GM19467 (cell line): ENCODE data around the gene PAPOLB.

ENCODE experiments used
- ATAC-seq: cut with Tn5 transposase; IDR thresholded peaks from one replicate; pipeline ENCODE4 v1.9.1; 2021; ENCODE audit warnings: mild to moderate bottlenecking, moderate library complexity; ENCODE audit not compliant: unreplicated experiment

PAPOLB gene

DNA sequence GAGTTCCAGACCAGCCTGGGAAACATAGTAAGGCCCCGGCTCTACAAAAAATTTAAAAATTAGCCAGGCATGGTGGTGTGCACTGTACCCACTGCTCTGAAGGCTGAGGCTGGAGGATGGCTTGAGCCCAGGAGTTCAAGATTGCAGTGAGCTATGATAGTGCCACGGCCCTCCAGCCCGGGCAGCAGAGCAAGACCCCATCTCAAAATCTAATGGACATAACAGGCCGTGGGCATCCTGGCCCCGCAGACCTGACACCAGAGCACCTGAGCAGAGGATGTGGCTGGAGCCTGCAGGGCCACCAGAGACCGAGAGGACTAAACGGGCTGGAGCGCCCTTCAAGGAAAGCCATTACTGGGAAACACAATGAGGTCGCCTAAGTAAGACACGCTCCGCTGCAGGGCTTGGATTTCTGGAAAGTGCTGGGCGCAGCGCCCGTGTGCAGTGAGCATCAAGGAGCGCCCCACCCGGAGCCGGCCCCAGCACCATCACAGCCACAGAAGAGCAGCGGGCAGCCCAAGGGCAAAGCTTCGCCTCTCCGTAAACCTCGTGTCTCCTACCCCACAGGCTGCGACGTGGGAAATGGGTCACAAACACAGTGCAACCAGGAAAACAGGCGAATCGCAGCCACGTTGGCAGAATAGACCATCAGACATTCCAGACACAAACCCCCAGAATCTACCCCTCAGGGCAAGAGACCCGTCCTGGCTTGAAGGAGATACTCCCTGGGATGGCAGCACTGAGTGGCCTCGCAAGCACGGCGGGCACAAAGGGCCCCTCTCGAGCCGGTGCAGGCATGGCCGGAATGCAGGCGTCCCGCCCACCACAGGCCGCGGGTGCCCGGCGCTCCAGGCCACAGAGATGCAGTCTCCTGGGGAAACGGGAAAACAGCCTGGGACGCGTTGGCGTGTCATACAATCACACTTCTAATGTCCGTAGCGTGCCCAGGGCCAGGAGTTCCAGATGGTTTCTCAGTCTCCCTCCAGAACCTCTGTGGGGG is 16.8 kb upstream of the PAPOLB start:
- ATAC-seq, result no peak

DNA sequence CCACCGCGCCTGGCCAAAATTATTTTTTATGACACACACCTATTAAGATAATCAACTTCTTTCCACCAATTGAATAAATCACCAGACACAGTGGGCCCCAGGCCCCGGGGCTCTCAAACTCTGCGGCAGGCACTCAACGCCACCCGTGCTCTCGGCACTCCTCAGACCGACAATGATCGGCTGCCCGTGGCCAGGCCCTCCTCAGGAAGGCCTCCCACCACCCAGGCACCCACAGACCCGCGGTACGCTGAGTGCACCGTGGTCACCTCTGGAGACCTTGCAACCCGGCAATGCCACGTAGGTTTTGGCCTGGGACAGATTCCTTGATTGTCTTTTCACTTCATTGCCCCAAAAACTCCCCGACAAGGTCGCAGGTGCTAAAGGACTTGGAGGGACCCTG is 14.8 kb upstream of the PAPOLB start:
- no peak for ATAC-seq

DNA sequence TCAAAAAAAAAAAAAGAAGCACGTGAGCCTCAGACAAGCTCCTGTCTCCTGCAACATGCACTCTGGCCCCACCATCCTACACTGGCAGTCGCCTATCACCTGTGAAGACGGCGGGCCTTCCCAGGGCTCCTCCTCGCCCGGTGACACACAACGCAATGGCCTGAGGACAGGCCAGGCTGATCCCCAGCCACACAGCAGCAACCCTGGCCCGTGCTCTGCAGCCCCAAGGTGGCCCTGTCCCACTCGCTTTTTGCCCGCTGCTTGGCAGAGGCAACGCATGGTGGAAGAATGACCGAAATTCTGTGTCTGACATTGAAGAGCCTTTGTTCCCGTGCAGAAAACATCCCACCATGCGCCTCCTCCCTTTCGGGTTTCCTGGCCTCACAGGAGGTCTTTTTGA is 13.6 kb upstream of the PAPOLB start:
- ATAC-seq, result no peak

DNA sequence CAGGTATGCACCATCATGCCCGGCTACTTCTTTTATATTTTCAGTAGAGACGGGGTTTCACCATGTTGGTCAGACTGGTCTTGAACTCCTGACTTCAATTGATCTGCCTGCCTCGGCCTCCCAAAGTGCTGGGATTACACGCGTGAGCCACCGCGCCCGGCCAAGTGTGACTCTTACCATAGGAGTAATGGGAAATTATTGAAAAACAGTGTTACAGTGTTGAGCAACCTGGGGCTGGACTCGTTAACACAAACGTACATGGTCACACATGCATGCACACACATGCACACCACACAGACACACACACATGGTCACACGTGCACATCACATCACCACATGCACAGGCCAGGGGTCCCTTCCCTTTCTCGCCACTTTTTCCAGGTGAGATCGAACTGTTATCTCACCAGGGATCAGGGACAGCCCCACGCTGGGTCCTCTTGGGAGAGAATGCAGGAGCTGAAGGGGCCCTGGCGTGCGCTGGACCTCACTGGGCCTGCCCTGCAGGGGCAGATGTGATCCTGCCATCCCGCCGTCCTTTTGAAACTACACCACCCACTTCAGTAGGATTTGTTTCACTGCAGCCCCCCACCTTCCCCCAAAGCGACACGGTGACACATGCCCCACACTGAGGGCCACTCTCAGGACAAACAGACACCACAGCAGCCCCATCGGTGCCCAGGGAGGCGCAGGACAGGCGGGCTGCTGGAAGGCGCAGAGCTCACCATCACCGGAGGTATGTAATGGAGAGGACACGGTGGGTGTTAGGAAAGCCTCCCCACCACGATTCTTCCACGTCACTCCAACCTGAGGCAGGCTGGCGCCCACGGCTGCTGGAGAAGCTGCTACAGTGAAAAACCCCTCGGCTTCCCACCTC is 11.5 kb upstream of the PAPOLB start:
- no peak for ATAC-seq

DNA sequence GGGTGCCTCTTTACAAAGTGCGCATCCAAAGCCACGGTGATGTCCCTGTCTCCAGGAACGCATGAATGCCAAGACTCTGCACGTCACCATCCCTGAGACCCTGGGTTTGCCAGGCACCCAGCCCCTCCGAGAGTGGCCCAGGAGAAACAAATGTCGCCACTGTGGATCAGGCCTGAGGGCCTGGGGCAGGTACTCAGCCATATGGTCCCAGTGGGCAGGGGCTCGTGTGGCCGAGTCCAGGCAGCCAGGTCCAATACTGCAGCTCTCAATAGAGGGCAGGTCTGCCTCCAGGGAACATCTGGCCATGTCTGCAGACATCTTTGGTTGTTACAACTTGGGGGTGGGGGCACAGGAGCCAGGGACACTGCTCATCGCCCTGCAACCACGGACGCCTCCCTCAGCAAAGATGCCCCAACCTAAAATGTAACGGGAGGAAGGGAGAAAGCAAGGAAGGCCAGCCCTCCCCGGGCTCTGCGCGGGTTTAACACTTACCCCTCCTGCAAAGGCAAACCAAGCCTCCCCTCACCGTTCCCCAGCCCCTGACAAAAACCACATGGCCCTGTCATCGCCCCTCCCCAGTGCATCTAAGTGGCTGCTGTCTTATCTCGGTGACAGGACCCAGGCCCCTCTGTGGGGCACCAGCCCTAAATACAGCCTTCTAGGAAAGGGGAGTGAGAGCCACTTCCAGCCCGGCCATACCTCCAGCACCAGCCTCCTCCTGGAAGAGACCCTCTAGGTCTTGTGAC is 10.3 kb upstream of the PAPOLB start:
- ATAC-seq, result no peak

DNA sequence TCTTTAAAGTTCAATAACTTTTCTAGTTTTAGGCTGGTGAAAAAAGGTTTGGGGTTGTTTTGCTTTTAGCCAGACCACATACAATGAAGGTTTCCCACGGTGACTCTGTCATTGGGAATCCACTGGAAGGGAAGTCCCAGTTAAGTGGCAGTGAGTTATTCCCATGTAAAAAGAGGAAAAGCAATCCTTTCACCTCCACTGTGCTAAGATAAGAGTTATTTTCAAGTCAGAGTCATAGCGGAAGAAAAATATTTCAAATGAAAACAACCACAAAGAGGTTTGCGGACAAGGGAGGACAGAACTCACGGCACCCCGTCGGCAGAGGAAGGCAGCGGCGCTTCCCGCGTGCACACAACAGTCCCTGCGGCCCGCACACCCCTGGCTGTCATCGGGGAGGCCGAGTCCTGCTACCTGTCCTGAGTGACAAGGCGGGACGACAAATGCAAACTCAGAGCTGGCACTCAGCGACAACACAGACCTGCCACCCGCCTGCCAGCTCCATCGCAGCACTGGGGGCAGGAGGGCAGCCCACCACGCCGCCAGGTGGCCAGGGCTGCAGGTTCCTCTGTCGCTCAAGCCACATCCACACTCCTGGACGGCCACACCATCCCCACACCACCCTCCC is 9.3 kb upstream of the PAPOLB start:
- no peak for ATAC-seq

DNA sequence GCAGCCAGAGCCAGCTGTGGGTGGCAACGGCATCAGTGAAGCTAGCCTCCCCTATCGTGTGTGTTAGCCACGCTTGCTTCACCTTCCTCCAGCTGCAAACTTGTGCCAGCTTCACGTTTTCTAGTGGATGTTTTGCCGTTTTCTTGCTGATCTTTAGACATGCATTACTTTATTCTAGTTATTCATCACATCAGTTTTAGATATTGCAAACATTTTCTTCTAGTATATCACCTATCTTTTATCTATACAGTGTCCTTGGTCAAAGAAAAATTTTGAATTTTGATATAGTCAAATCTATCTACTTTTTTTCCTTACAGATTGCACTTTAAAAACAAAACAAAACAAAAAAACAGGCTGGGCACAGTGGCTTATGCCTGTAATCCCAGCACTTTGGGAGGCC is 6.7 kb upstream of the PAPOLB start:
- ATAC-seq, result no peak

DNA sequence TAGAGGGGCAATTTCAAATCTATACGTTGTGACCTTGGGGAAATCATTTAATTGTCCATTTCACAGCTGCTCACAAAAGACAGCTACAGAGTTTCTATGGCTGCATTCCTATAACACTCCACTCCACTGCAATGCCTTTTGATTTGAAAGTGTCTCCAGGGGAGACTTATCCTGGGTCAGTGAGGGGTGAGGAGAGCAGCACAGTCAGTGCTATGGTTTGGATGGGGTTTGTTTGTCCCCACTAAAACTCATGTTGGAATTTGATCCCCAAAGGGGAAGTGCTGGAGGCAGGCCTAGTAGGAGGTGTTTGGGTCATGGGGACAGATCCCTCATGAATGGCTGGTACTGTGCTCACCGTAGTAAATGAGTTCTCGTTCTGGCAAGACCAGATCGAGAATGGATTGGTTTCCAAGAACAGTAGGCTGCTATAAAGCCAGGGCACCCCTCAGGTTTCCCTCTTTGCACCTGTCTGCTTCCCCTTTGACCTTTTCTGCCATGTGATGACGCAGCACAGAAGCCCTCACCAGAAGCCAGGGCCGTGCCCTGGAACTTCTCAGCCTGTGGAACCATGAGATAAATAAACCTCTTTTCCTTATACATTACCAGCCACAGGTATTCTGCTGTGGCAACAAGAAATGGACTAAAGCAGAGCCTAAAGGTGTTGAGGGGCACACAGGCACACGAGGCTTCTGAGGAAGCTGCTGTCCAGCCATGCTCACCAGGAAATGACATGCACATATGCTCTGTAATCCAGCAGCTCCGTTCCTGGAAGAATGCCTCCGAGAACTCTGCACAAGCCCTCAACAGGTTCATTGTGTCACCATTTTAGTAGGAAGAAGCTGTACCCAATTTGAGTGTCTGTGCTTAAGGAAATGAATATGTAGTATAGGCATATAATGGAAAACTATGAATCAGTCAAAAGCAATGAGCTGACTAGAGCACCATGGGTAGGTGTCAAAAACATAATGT is 5.0 kb upstream of the PAPOLB start:
- ATAC-seq, result no peak

DNA sequence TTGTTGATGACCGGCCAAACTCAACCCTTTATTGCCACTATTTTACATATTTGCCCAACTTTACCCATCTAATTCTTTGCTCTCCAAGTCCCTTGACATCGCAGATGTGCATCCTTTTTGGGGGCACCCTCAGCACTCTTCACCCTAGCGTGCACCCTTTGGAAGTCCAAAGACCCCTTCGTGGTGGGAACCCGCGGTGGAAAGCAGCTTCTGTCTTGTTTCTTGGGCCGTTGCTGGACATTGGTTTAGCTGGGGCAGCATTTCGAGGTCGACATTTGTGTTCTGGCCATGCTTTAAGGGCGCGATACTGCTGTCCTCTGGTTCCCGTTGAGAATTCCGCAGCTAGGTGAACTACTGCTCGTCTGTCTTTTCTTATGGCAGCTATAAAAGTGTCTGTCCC is 326 bp upstream of the PAPOLB start:
- ATAC-seq, result no peak

DNA sequence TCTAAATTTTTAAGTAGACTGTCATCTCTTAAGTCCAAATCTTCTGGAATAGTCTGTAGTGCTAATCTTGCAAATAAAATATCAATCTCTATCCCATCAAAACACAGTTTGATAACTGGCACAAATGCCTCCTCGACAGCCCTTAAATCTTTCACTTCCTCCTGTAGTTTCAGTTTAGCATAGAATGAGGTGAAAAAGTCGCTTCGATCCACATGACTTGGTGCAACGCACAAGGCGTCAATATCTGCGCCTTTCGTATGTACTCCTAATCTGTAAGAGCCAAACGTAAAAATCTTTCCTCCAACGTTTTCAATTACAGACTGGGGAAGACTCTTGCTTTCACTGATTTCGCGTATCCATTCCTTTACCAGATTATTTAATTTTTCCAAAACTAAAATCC is 603 bp downstream of the PAPOLB start:
- ATAC-seq, result no peak

DNA sequence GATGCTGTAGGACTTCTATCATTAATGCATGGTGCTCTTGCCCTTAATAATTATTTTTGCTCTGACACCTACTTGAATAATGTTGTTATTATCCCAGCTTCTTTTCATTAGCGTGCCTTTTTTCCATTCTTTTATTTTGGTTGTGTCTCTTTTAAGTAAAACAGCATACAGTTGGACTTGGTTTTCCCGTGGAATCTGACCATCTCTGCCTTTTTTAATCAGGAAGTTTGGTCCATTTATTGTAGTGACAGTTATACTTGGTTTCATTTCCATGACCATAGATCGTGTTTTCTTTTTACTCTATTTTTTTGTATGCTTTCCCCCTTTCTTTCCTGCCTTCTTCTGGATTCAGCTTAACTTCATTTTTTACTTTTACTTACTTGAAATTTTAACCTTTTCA is 4.6 kb downstream of the PAPOLB start:
- ATAC-seq, result no peak

DNA sequence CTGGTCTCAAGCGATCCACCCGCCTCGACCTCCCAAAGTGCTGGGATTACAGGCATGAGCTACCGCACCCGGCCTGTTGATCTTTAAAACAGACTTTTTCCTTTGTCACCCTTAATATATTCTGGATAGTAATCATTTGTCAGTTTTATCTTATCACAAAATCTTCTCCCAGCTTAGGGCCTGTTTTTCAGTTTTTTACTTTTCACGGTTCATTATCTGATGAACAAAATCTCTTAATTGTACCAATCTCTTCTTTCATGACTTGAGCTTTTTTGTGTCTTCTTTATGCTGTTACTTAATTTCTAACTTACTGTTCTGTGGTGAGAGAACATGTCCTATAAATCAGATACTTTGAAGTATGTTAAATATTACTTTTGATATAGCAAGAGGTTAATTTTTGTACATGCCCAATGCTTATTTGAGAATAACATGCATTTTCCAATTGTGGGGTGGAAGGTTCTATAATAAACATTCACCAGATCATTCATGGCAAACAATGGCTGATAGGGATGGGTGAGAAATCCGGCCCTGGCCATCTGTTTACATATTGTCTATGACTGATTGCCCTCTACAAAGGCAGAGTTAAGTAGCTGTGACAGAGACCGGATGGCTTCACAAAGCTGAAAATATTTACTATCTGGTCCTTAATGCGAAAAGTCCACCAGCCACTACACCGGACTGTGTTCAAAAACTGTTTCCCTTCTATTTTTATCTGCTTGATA is 5.3 kb downstream of the PAPOLB start:
- ATAC-seq, result no peak

DNA sequence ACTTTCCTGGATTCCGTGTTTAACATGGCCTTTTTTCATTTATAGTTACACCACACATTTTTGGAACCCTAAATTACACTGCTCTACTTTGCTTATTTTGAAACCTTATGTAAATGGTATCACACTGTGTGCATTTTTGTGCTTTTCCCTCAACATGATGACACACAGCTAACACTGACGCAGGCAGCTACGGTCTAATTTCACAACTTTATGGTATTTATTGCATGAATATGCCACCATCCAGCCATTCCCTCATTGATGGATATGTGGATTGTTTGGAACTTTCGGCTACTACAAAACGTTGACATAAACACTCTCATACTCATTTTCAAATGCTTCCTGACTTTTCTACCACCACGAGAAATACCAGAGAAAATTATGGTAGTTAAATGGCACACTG is 6.9 kb downstream of the PAPOLB start:
- no peak for ATAC-seq

DNA sequence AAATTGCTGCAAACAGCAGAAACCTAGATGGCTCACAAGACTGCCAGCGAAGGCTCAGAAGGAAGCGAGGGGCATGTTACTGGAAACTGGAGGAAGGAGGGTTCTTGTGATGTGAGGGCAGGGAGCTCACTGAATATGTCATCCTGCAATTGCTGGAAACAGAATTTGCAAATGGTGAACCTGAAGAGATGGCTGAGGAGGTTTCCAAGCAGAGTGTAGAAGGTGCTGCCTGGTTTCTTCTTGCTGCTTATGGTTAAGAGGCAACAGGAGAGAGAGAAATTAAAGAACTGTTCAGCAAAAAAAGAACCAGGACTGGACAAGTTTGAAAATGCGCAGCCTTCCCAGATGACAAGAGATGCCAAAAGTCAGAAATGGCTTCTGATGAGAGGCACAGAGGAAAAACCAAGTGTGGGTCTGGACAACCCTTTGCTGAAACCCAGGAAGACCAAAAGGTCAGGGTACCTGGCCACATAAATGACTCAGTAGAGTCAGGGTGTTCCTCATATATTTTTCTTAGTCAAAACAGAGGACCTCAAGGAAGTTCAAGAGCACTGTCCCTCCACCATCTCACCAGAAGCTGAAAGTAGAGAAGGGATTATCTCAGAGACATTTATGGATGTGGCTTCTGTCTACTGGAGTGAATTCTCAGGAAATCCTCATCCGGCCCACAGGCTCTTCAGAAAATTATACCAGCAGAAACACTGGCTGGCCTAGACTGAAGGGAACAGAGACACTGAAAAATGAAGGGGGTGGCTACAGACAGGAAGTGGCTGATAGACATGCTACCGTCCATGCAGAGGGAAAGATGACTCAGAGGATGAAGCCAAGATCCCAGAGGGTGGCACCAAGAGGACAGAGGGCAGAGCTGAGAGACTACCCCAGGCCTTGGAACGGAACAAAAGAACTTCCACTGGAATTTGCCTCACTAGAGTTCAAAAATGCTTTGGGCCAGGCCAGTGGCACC is 10.1 kb downstream of the PAPOLB start:
- no peak for ATAC-seq

DNA sequence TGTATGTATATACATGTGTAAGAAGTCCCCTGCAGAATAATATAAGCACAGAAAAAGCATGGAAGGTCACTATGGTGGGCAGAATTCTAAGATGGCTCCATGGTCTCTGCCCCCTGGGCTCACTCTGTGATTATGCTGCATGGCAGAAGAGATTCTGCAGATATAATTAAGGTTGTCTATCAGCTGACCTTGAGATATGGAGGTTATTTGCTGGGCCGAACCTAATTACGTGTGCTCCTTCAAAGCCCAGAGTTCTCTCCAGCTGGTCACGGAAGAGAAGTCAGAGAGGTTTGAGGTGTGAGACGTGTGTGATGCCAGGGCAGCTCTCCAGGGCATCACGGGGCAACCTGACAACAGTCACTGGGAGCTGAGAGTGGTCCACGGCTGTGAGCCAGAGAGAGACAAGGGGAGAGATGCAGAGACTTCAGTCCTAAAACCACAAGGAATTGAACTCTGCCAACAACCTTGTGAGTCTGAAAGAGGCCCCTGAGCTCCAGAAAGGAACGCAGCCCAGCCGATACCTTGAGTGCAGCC is 11.5 kb downstream of the PAPOLB start:
- ATAC-seq, result no peak

DNA sequence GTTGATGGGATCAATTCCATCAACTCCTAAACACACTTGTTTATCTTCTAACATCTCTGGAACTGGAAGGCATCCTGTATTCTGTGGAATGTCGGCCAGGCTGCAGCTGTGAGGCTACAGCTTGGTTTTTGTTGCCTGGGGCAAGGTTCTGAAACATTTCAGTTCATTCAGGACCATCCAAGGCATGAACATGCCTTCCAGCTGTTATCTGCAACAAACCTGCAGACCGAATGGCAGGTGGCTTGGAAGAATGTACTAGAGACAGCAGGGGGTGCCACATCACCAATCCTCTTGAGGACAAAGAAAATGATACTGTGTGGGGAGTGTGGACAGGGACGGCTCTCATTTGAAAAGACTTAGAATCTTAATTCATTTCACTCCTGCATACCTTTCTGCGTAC is 12.4 kb downstream of the PAPOLB start:
- no peak for ATAC-seq

DNA sequence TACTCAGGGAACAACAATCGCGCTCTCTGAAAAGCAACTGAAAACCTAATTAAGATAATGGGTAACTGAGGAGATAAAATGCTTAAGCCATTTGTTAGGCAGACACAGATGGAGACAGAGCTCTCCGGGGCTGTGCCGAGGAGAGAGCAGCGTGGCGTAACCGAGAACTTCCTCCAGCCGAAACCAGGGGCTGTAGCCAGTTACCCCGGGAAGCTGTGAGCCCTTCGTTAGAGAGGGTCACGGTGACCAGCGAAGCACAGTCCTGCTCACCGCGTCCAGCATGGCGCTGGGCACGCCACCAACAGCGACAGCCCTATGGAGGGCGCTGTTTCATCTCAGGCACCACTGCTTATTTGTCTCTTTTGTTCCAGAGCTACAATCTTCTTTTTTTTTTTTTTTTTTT is 16.1 kb downstream of the PAPOLB start:
- ATAC-seq, result no peak
